Tibial nerve (tissue), 3 donors: ENCODE results near the gene PLCH2.

Experiments used
- CTCF ChIP-seq, 5 experiments: fragments of 200-600 bp in 3 of 5; fragments of 450-650 bp in 2 of 5; sonication (generic) in 3 of 5; IDR thresholded peaks; one replicate each; pipeline ENCODE4 v1.5.1; 2016 to 2019; ENCODE audit warnings: antibody characterized with exemption in 5 of 5, mild to moderate bottlenecking in 3 of 5, moderate library complexity in 2 of 5
- POLR2A ChIP-seq, 2 donors: fragments of 450-650 bp; IDR thresholded peaks; one replicate each; pipeline ENCODE4 v1.6.1; 2017; ENCODE audit warnings: antibody characterized with exemption in 2 of 2, mild to moderate bottlenecking in 2 of 2, moderate library complexity in 2 of 2

GRCh38 chr1:2508180-2508579, 32.1 kb downstream of the PLCH2 start:
- no peak for TF ChIP-seq CTCF (IDR thresholded peaks at IDR 0.05)
- no peak for TF ChIP-seq POLR2A (IDR thresholded peaks at IDR 0.05)
